Measurements from ENCODE around the gene OXNAD1. TPM values are rescaled to one million over a fixed set of nuclear protein-coding genes. Genes with fewer than 3 reads are reported as not detected.

Gene OXNAD1
- total RNA-seq, 1 experiment from 2014 or later = 23.7 TPM

DNA sequence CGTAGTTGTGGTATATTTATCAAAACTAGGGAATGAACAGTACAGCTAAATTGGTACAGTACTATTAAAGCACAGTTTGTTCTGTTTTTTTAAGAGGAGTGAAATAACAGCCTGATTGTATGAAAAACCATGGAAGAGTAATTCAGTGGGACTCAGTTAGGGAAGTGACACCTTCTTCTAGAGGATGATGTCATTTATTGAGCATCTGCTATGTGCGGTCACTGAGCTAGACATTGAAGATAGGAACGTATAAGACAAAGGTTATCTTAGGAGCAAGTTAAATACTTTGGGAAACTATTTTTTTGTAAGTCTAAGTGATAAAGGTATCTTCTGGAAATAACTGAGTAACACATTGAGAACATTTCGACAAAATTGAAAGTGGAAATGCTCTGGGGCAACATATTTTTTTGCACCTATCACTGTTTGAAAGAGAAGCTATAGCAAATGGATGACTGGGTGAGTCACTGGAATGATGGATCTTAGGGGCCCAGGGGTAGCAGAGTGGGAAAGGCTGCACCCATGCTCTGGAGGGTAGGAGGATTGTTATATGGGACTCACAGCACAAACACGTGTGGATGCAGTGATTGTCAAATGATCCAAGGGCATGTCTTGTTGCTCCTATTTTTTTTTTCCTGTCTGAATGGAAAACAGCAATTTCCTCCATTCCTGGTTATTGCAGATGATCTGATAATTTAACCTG lies 43.0 kb downstream of the OXNAD1 start:
- Histone ChIP-seq H2BK20ac (ENCODE audit: low read depth, low read length, poor library complexity, severe bottlenecking) (no peak overlapping the region), H3T11ph (ENCODE audit: low read length) (no peak overlapping the region), H3K4ac (ENCODE audit: low read depth, low read length) (no peak overlapping the region), H3K79me2 (ENCODE audit: insufficient read depth, low read length) (no peaks in the 10 kb centered on the region; the same call in 1 of the 2 replicates), H3K23me2 (ENCODE audit: insufficient read length, low read depth, low read length, poor library complexity, severe bottlenecking) (no peaks in the 10 kb centered on the region), H3K27ac (ENCODE audit: insufficient read length, low read depth, low read length) (no peak overlapping the region), H3K23ac (ENCODE audit: insufficient read length, low read depth, low read length) (no peak overlapping the region), H2BK5ac (ENCODE audit: insufficient read length, low read length) (no peak overlapping the region), H3K14ac (ENCODE audit: insufficient read depth, low read length) (no peak overlapping the region), H3K27me3 (ENCODE audit: insufficient read depth, low read length) (no peaks in the 10 kb centered on the region), H3K56ac (ENCODE audit: insufficient read length, low read depth, low read length) (no peak overlapping the region), H2BK12ac (ENCODE audit: insufficient read length, low read depth, low read length) (no peak overlapping the region), H2BK120ac (ENCODE audit: low read depth, low read length, poor library complexity, severe bottlenecking) (no peak overlapping the region), H2AK5ac (ENCODE audit: insufficient read length, low read length) (no peak overlapping the region), H4K20me1 (ENCODE audit: control insufficient read depth, insufficient read depth, insufficient read length) (no peaks in the 10 kb centered on the region), H3K9me3 (ENCODE audit: control insufficient read depth, low read depth, low read length) (no peaks in the 10 kb centered on the region), H4K8ac (replicated peaks; ENCODE audit: insufficient read length, low read depth, low read length) (no peak overlapping the region), H4K5ac (ENCODE audit: insufficient read length, low read depth, low read length) (no peak overlapping the region), H2AFZ (ENCODE audit: low read length) (no peak overlapping the region), H3K18ac (ENCODE audit: insufficient read length, low read depth, low read length) (no peak overlapping the region), H3K4me2 (ENCODE audit: insufficient read depth, insufficient read length, low read length) (no peak overlapping the region), H2BK15ac (ENCODE audit: low read depth, low read length) (no peak overlapping the region), H3K4me1 (ENCODE audit: insufficient read depth, low read length) (0 out of 2 replicates have a peak, but pooled peaks cover 3% of the 10 kb centered on the region), H4K91ac (ENCODE audit: insufficient read length, low read depth, low read length) (no peak overlapping the region), H3K79me1 (ENCODE audit: insufficient read depth, low read depth, low read length, poor library complexity, severe bottlenecking) (no peaks in the 10 kb centered on the region), H3K9ac (ENCODE audit: extremely low read depth, insufficient read length, low read length) (no peak overlapping the region)
- peaks cover 14 to 23% of the 10 kb centered on the region in 2 experiments for H3K4me1 Mint-ChIP-seq
- H3K27ac Mint-ChIP-seq = no peak overlapping the region
- no peaks in the 10 kb centered on the region for H3K9me3 Mint-ChIP-seq
- peaks cover 12 to 31% (median 18%) of the 10 kb centered on the region in 3 experiments; a peak in 6 of 7 replicates for H3K36me3 Mint-ChIP-seq (ENCODE audit: insufficient read depth in 1 of 3, low read depth in 3 of 3)
- no peaks in the 10 kb centered on the region for H3K27me3 Mint-ChIP-seq (ENCODE audit: low read depth)
- TF ChIP-seq, protein P1, sequence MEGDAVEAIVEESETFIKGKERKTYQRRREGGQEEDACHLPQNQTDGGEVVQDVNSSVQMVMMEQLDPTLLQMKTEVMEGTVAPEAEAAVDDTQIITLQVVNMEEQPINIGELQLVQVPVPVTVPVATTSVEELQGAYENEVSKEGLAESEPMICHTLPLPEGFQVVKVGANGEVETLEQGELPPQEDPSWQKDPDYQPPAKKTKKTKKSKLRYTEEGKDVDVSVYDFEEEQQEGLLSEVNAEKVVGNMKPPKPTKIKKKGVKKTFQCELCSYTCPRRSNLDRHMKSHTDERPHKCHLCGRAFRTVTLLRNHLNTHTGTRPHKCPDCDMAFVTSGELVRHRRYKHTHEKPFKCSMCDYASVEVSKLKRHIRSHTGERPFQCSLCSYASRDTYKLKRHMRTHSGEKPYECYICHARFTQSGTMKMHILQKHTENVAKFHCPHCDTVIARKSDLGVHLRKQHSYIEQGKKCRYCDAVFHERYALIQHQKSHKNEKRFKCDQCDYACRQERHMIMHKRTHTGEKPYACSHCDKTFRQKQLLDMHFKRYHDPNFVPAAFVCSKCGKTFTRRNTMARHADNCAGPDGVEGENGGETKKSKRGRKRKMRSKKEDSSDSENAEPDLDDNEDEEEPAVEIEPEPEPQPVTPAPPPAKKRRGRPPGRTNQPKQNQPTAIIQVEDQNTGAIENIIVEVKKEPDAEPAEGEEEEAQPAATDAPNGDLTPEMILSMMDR (conservative IDR thresholded peaks at IDR 0.05) = no peak
- no peak overlapping the region for H3K4me3 Mint-ChIP-seq
- WGBS (ENCODE audit: extremely low coverage, insufficient read length, low lambda C conversion rate) = no CpG with 5 or more reads among the region's 5 CpGs
- no peak for DNase-seq
